Lung (tissue), 12 donors: ENCODE measurements around the gene PRKAR1B. TPM values are rescaled to one million over a fixed set of nuclear protein-coding genes. Genes with fewer than 3 reads are reported as not detected.

ENCODE experiments used
- ATAC-seq: fragments of 200-7000 bp; cut with Tn5 transposase; one replicate; pipeline ENCODE4 v1.9.1; 2020; ENCODE audit warnings: moderate number of reproducible peaks; ENCODE audit not compliant: insufficient read depth, low FRiP score
- DNase-seq, 3 donors: peaks; one replicate each; pipeline ENCODE4 v3.0.0-alpha.2; 2013 to 2017
- H3K27ac ChIP-seq, 2 donors: one replicate each; pipeline ENCODE4 v1.5.1; 2013; ENCODE audit warnings: mild to moderate bottlenecking in 2 of 2, moderate library complexity in 2 of 2, control low read depth in 1 of 2, inconsistent platforms in 1 of 2, low read depth in 1 of 2, low read length in 1 of 2
- H3K27me3 ChIP-seq, 3 donors: one replicate each; pipeline ENCODE4 v1.5.1; 2013; ENCODE audit warnings: low read length in 2 of 3; ENCODE audit not compliant: control insufficient read depth in 3 of 3, insufficient read depth in 3 of 3
- H3K36me3 ChIP-seq, 4 donors: one replicate each; pipeline ENCODE4 v1.5.1; 2013; ENCODE audit warnings: low read length in 4 of 4, mild to moderate bottlenecking in 1 of 4, moderate library complexity in 1 of 4; ENCODE audit not compliant: control insufficient read depth in 4 of 4, insufficient read depth in 4 of 4
- H3K4me1 ChIP-seq, 5 donors: one replicate each; pipeline ENCODE4 v1.5.1; 2013; ENCODE audit warnings: low read length in 5 of 5, mild to moderate bottlenecking in 2 of 5, moderate library complexity in 1 of 5; ENCODE audit not compliant: control insufficient read depth in 5 of 5, insufficient read depth in 5 of 5
- H3K4me3 ChIP-seq: one replicate; pipeline ENCODE4 v1.5.1; 2013; ENCODE audit warnings: mild to moderate bottlenecking, control low read depth, moderate library complexity
- H3K9ac ChIP-seq, 2 donors: one replicate each; pipeline ENCODE4 v1.5.1; 2013; ENCODE audit warnings: low read length in 2 of 2, control low read depth in 1 of 2; ENCODE audit not compliant: insufficient read depth in 1 of 2
- H3K9me3 ChIP-seq, 4 donors: one replicate each; pipeline ENCODE4 v1.5.1; 2013; ENCODE audit warnings: low read length in 3 of 4, mild to moderate bottlenecking in 1 of 4, moderate library complexity in 1 of 4; ENCODE audit not compliant: control insufficient read depth in 4 of 4, insufficient read depth in 3 of 4
- WGBS, 2 donors: extraction: QIAGEN DNeasy Blood & Tissue Kit; methylation state at CpG; one replicate each; pipeline ENCODE4 v1.1.7; 2013; 5-methylcytosine and 5-hydroxymethylcytosine counted together
- polyA plus RNA-seq, 2 donors: library from polyadenylated mRNA; stranded (reverse); fragments of 200-250 nt; gene quantifications; one replicate each; pipeline ENCODE4 v1.2.1, GENCODE V29; 2013
- total RNA-seq, 2 donors: library from RNA; depleted of rRNA in 1 of 2; stranded (reverse); fragments of >200 nt in 1 of 2; gene quantifications; one replicate each; pipeline ENCODE4 v1.2.1, GENCODE V29; 2014 to 2021
- TF ChIP-seq, protein P1 (sequence below): IDR thresholded peaks from 2 replicates; pipeline ENCODE4 v1.5.1; 2012; ENCODE audit warnings: mild to moderate bottlenecking; ENCODE audit errors: control extremely low read depth, extremely low read depth
- donor health status: control.
- donor health status: control.
- donor health status: Bipolar disorder and iron deficiency.
- donor health status: healthy.
- donor health status: DM: yes; HTN: yes; CAD: no.

The PRKAR1B gene
- total and polyA plus RNA-seq, 4 donors: 11.3 to 32.0 (median 16.3) TPM

DNA sequence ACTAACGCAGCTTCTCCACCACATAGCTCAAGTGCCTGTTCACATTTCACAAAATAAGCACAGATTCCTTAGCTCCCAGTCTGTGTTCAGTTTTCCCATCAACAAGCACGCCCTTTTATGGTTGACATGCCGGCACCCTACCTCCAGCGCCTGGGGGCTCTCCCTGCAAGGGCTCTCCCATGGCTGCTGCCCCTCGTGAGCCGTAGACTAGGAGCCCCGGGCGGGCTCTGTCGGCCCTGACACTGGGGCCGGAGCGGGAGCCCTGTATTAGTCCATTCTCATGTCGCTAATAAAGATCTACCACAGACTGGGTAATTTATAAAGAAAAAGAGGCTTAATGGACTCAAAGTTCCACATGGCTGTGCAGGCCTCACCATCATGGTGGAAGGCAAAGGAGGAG, 34.0 kb upstream of the PRKAR1B start:
- Histone ChIP-seq H3K4me1 (no peaks in the 10 kb centered on the region), H3K36me3 (peaks cover 26 to 51% (median 28%) of the 10 kb centered on the region in 4 donors), H3K9ac (no peak overlapping the region), H3K27me3 (no peaks in the 10 kb centered on the region), H3K27ac (no peak overlapping the region), H3K9me3 (no peaks in the 10 kb centered on the region), H3K4me3 (no peak overlapping the region)
- 96 to 98% methylated on average over 12 of the region's 12 CpGs for WGBS, 2 donors
- DNase-seq (no peak), ATAC-seq (no peak)
- TF ChIP-seq, protein P1, sequence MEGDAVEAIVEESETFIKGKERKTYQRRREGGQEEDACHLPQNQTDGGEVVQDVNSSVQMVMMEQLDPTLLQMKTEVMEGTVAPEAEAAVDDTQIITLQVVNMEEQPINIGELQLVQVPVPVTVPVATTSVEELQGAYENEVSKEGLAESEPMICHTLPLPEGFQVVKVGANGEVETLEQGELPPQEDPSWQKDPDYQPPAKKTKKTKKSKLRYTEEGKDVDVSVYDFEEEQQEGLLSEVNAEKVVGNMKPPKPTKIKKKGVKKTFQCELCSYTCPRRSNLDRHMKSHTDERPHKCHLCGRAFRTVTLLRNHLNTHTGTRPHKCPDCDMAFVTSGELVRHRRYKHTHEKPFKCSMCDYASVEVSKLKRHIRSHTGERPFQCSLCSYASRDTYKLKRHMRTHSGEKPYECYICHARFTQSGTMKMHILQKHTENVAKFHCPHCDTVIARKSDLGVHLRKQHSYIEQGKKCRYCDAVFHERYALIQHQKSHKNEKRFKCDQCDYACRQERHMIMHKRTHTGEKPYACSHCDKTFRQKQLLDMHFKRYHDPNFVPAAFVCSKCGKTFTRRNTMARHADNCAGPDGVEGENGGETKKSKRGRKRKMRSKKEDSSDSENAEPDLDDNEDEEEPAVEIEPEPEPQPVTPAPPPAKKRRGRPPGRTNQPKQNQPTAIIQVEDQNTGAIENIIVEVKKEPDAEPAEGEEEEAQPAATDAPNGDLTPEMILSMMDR: no peak

DNA sequence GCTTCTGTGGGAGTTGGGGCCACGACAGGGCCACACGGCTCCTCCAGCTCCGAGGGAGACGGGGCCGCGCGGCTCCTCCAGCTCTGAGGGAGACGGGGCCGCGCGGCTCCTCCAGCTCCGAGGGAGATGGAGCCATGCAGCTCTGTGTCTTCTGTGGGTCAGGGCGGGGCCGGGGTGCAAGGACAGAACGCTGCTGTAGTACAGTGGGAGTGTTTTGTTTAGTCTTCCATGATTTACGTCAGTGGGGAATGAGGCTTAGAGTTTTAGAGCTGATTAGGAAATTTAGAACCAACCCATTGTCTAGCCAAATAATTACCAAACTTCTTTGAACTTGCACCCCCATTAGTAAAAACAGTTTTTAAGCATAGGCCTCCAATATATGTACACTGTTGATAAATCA, 32.9 kb upstream of the PRKAR1B start:
- Histone ChIP-seq H3K9me3 (no peaks in the 10 kb centered on the region), H3K9ac (no peak overlapping the region), H3K4me1 (no peaks in the 10 kb centered on the region), H3K27me3 (no peaks in the 10 kb centered on the region), H3K27ac (no peak overlapping the region), H3K4me3 (no peak overlapping the region), H3K36me3 (peaks cover 22 to 48% (median 25%) of the 10 kb centered on the region in 4 donors)
- DNase-seq: no peak
- no peak for ATAC-seq
- TF ChIP-seq, protein P1: no peak
- WGBS, 2 donors: 85 to 93% methylated on average over 16 of the region's 16 CpGs

DNA sequence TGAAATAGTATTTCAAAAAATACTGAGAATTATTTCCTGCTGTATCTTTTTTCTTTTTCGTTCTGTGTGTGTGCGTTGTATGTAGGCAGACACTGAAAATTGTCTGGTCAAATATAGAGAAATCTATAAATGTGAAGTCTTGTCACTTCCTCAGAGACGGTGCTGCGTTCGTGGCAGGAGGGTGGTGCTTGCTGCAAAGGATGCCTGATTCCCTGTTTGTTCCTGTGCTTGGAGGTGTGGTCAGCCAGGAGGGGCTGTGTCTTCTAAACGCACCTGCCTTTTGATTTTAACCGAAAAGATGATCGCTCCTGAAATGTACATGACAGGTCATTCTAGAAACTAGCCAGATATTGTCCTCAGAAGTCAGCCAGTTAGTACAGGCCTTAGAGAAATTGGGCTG, 32.5 kb upstream of the PRKAR1B start:
- 77 to 80% methylated on average over 8 of the region's 8 CpGs for WGBS, 2 donors

More for the DNA sequence above, 32.5 kb upstream of the PRKAR1B start:
- Histone ChIP-seq H3K9me3 (peaks cover 0 to under 1% (median 0%) of the 10 kb centered on the region in 4 donors), H3K4me3 (no peak overlapping the region), H3K27me3 (no peaks in the 10 kb centered on the region), H3K4me1 (no peaks in the 10 kb centered on the region), H3K9ac (no peak overlapping the region), H3K36me3 (peaks cover 19 to 49% (median 26%) of the 10 kb centered on the region in 4 donors), H3K27ac (no peak overlapping the region)
- DNase-seq: no peak
- ATAC-seq: no peak
- TF ChIP-seq, protein P1: no peak
